OCI-LY7 (cell line): ENCODE results near the gene ANO6.

ENCODE experiments used
- CTCF ChIP-seq: fragments of 200-600 bp; sonication (generic); conservative IDR thresholded peaks from 2 replicates; pipeline ENCODE4 v1.5.1; 2014; ENCODE audit warnings: mild to moderate bottlenecking, antibody characterized with exemption, low read length, moderate library complexity, mixed read lengths
- EZH2phosphoT487 ChIP-seq: fragments of 200-600 bp; sonication (generic); IDR thresholded peaks from 2 replicates; pipeline ENCODE4 v1.6.1; 2018; ENCODE audit warnings: low read depth, borderline replicate concordance, mild to moderate bottlenecking, mixed run types, antibody characterized with exemption, low read length, moderate library complexity, mixed read lengths

GRCh38 chr12:45223868-45224267 is 8.0 kb downstream of the ANO6 start:
- no peak for TF ChIP-seq CTCF
- TF ChIP-seq EZH2phosphoT487 = no peak
